ENCODE measurements around the gene CBX3.
"Not testable (repeated sequence)": the region's sequence is repeated elsewhere in the genome, so short reads cannot be mapped to it uniquely, and the experiment has no call there.

CBX3 gene

DNA sequence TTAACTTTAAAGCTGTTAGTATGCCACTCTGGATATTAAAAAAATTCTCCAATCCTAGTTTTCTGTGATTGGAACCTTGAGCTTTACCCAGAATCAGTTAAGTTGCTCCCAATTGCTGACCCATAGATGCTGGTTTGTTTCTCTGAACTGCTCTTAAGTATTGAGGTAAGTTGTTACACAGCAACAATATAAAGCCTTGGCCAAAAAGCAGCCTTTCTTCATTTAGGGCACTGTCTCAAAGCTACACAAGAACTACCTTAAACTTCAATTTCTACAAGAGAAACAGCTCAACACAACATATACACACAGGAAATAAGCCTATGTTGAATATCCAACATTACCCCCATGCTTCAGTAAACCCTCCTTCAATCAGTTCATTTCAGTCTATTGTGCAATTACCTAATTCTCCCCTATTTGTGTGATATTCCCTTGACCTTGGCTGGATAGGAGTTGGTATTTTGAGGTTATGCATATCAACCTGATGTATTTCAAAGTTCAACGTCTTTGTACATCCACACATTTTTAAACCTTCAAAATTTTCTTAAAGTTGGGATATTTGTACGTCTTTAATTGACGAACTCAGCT lies 12.5 kb upstream of the CBX3 start:
- DNase-seq, result no peak

DNA sequence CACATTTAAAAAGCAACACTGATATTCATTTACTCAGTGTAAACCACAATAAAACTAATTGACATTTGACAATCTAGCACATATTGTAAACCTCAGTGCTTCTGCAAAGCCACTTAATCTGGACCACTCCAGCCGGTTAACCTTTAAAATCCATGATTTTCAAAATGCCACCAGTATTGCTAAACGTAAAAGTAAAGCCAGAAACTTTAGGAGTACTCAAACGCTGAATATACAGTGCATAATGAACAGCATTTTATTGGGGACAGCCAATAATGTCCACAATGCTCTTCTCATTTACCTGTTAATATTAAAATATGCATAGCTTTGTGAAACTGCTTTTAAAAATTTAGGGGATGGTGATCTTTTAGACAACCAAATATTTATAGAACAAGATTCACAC lies 11.8 kb upstream of the CBX3 start:
- DNase-seq, result no peak

DNA sequence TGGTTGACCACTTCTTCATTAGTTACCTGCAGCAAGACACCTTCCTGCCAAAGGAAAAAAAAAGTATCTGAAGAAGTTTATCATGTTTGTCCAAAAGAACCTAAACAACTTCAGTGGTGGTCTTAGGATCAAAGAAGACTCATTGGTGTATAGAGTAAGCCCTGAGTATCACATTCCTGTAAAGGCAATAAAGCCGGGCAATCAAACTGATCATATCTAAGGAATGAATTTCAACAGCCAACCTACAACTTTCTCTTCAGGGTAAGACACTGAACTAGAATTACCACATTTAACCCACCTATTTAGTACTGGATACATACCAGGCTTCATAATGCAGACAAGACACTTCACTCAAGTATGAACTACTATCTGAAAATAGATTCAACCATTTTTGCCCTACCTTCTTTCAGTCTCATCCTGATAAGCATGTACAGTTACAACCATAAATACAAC lies 11.1 kb upstream of the CBX3 start:
- DNase-seq, result no peak

DNA sequence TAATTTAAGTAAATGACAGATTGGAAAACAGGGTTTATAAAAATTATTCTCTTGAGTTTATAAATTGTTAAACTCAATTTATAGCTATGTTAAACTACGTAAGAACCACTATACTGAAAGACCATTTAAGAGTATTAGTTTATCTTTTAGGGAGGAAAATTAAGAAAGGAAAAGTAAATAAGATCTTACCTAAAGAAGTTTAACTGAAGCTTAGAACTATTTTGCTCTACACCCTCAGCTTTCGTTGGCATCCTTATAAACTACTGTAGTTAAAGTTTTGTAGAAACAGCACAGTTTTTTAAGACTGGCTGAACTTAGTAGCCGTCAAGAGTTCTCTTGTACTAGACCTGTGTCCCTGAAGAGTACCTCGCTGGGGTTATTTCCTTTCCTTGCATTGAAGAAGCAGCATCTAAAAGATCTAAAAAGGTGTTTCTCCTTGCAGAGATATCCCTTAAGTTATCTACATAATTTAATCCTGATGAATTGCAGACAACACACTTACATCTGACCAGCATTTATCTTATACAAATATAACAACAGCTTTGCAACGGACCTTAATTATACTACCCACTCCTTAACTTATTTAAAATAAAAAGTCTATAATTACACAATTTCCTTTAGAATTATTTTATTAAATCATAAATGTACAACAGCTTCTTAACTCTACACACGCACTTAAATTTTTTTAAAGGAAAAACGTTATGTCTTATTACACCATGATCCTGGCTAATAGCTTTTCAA lies 10.1 kb upstream of the CBX3 start:
- DNase-seq, result no peak

DNA sequence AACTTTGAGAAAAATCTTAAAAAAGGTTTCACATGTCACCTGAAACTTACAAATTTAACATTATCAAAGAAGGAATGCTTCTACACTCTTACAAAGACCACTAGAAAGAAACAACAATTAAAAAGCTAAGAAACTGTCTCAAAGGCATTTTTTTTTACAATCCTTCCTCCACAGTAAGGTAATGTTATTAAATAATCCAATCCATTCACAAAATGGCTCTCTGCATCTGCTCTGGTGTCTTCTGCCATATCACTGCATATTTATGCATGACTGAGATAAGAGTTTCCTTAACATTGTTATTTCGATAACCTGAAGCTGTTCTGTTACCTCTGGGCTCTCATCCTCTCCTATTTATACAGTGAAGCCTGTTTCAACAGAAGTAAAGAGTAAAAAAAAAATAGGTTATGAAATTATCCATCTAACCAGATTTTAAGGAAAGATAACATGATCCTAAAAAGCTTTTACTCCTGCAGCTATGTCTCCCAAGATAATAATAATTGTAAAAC lies 9.5 kb upstream of the CBX3 start:
- DNase-seq, result no peak

- no peak for DNase-seq
These were observed 9.0 kb upstream of the CBX3 start for GRCh38 chr7:26192485-26193087.

DNA sequence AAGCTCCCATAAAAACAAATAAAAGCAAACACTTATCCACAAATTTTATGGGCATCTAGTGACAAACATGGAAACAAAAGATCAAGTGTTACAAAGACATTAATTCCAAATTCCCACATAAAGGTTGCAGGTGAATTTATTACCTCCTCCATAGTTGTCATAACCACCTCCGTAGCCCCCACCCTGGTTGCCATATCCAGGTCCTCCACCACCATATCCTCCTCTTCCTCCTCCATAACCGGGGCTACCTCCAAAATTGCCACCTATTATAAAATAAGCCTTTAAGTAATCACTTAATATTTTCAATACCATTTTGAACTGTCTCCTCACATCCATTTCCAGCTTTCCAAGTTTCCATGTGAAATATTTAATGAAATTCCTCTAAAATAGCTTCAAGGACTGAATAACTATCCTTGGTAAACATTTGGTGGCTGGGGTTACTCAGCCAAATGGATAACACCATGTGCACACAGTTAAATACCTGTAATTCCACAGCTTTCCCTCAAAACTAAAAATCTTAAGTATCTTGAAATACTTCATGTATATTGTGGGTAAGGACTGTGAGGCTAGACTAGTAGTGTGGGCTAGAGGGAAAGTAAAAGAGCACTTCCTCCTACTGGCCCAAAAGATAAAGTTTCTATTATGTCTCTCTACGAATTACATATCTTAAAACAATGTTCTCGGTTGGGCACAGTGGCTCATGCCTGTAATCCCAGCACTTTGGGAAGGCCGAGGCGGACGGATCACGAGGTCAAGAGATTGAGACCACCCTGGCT lies 7.9 kb upstream of the CBX3 start:
- DNase-seq, result no peak

DNA sequence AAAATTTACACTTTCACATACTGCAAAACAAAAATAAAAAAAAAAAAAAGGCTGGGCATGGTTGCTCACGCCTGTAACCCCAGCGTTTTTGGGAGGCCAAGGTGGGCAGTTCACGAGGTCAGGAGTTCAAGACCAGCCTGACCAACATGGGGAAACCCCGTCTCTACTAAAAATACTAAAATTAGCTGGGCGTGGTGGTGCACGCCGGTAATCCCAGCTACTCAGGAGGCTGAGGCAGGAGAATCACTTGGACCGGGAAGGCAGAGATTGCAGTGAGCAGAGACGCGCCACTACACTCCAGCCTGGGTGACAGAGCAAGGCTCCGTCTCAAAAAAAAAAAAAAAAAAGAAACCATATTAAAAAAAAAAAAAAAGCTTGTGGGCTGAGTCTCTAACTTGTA lies 6.8 kb upstream of the CBX3 start:
- DNase-seq, result not testable (repeated sequence)

DNA sequence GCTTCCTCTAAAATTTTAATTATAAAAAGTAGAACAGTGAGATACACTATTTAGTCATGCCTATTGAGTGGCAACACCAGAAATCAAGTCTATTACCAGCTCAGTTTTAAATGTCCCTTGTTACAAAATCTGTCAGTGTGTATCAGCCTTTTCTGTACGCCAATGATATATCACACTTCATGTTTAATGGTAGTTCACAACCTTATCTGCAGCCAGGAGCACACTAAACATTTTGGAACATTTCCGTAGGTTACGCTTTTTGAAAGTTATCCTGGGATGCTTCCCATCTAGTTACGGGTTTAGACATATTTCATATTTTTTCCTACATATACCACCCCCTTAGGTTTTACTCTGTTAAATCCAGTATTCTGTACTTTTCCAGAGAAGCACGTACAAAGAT lies 6.4 kb upstream of the CBX3 start:
- DNase-seq, result no peak

GRCh38 chr7:26195867-26196657 lies 5.5 kb upstream of the CBX3 start:
- DNase-seq, result no peak

GRCh38 chr7:26197153-26198115 lies 4.1 kb upstream of the CBX3 start:
- no peak for DNase-seq

DNA sequence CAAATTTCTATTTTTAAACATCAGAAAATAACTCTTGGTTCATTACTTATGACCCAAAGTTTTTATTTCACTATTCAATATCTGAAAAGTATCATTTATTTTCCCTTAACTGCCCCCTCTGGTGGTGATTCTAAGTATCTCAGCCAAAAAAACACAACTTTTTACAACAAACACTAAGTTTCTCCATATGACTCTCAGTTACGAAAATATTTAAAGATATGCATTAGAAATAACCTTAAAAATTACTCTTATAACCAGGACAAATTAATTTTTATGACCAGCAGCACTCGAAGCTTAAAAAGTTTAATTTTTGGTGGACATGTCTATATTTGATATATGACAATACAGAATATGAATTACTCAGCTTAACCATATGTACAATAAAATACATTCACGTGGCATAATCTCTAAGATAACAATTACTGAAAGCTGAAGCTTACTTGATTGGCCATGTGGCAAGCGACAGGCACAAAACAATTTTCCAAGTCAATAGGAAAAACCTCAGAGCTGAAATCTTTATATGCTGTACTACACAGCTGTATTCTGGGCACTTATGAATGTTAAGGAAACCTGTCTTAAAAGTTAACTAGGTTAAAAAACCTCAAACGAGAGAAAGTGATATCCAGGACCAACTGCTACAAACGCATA lies 3.3 kb upstream of the CBX3 start:
- DNase-seq, result no peak

DNA sequence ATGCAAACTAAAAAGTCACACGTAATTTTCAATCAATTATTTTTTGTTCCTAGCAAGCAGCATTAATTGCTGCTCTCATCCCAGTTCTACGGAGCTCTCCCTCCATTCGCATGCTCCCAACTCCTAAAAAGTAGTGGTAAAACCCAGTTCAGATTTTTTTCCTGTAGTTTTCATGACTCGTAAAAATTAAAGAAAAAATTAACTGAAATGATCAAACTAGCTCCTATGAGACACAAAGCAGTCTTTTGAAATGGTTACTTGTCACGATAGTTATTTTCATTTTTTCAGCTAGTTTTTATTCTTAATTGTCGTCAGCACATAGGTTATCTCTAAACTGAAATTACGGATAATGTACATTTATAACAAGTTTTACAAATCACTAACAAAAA lies 2.8 kb upstream of the CBX3 start:
- no peak for DNase-seq

GRCh38 chr7:26199301-26200037 lies 2.1 kb upstream of the CBX3 start:
- peak; percentile 57 for DNase-seq

- DNase-seq, result peak; percentile 73
These were observed 1.5 kb upstream of the CBX3 start for GRCh38 chr7:26200038-26200443.

DNA sequence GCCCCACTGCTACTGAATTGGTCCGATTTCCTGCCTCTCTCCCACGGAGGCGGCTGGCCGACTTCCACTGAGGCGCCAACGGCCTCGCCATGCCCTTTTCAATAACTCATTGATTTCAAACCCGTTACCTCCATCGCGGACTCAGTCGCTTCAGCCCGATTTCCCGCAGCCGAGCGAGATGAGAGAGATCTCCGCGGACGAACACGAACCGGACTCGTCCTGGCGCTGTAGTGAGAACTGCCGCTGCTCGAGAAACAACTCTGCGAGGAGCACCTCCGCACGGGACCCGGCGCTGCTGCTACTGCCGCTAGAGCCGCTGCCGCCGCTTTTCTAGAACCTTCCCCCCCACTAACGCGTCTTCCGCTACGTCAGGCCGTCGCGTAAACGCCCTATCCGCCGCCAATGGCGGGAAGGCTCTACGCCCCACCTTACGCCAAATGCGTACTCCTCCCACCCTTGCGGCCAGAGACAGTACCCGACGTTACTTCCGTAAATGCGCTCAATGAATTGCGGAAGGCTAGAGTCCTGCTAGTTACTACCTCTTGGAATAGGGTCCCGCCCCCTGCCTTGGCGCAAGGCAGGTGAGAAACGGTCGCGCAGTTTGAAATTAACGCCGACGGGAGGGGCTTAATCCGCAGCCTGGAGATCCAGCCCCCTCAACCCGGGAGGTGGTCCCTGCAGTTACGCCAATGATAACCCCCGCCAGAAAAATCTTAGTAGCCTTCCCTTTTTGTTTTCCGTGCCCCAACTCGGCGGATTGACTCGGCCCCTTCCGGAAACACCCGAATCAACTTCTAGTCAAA lies 900 bp upstream of the CBX3 start, which contains the start of gene HNRNPA2B1:
TSS of gene HNRNPA2B1 (minus strand) at position 303 of the 803 bp plus-strand sequence. CDS start at position 134, 169 bp downstream.
- DNase-seq, result peak; percentile 96

- peak; percentile 54 for DNase-seq
These were observed 760 bp downstream of the CBX3 start for GRCh38 chr7:26202019-26202990.

- no peak for DNase-seq
These were observed 1.5 kb downstream of the CBX3 start for GRCh38 chr7:26203016-26203415.

All from T-helper 9 cell (primary cell).